Measurements from ENCODE around the gene SERPINA5.
"Not testable (repeated sequence)": the region's sequence is repeated elsewhere in the genome, so short reads cannot be mapped to it uniquely, and the experiment has no call there.

GRCh38 chr14:94637814-94638213 is 56.6 kb downstream of the SERPINA5 start:
- not testable (repeated sequence) for TF ChIP-seq CTCF (IDR thresholded peaks at IDR 0.05 in 8 of 11, conservative IDR thresholded peaks at IDR 0.05 in 3 of 11); POLR2AphosphoS5 (IDR thresholded peaks at IDR 0.05); POLR2A (IDR thresholded peaks at IDR 0.05)
